SK-N-SH treated with all-trans-retinoic acid at 6 μM for 48 hours (cell line): ENCODE results near the gene MTFR1L.
A peak's percentile ranks its signal among the peaks of the same experiment; 100 is the strongest.

Experiments used
- ATAC-seq: fragments of 200-7000 bp; cut with Tn5 transposase; 3 replicates; pipeline ENCODE4 v1.9.1; 2020; ENCODE audit warnings: mild to moderate bottlenecking, moderate library complexity
- ARNTL ChIP-seq: fragments of 450-650 bp; formaldehyde crosslinking; IDR thresholded peaks from 2 replicates; pipeline ENCODE4 v1.5.0; 2020; ENCODE audit warnings: low read depth, mild to moderate bottlenecking, moderate library complexity, borderline replicate concordance
- BACH2 ChIP-seq: fragments of 250-450 bp; sonication (Bioruptor Pico); IDR thresholded peaks from 2 replicates; pipeline ENCODE4 v1.9.0; 2021; ENCODE audit warnings: mild to moderate bottlenecking, borderline replicate concordance
- CREB5 ChIP-seq: fragments of 250-450 bp; sonication (Bioruptor Pico); IDR thresholded peaks from 2 replicates; pipeline ENCODE4 v1.5.1; 2020; ENCODE audit warnings: low read depth, mild to moderate bottlenecking, moderate library complexity
- OSR1 ChIP-seq: fragments of 250-450 bp; sonication (Bioruptor Pico); IDR thresholded peaks from 2 replicates; pipeline ENCODE4 v1.8.0; 2022; ENCODE audit warnings: moderate library complexity, mild to moderate bottlenecking, inconsistent platforms
- PATZ1 ChIP-seq: fragments of 250-450 bp; sonication (Bioruptor Pico); IDR thresholded peaks from 2 replicates; pipeline ENCODE4 v1.8.0; 2020; ENCODE audit warnings: mild to moderate bottlenecking, moderate library complexity, borderline replicate concordance
- PPARA ChIP-seq: fragments of 250-450 bp; sonication (Bioruptor Pico); IDR thresholded peaks from 2 replicates; pipeline ENCODE4 v1.5.0; 2020; ENCODE audit warnings: mild to moderate bottlenecking, borderline replicate concordance
- RARB ChIP-seq: fragments of 250-450 bp; sonication (Bioruptor Pico); IDR thresholded peaks from 2 replicates; pipeline ENCODE4 v1.8.0; 2021; ENCODE audit warnings: mild to moderate bottlenecking, moderate library complexity
- SNAI2 ChIP-seq: fragments of 250-450 bp; sonication (Bioruptor Pico); IDR thresholded peaks from 2 replicates; pipeline ENCODE4 v1.5.0; 2020; ENCODE audit warnings: mild to moderate bottlenecking, moderate library complexity
- TCF4 ChIP-seq: fragments of 250-450 bp; sonication (Bioruptor Pico); IDR thresholded peaks from 2 replicates; pipeline ENCODE4 v1.8.0; 2021; ENCODE audit warnings: mild to moderate bottlenecking, moderate library complexity, borderline replicate concordance
- TOX ChIP-seq: fragments of 250-450 bp; sonication (Bioruptor Pico); IDR thresholded peaks from 2 replicates; pipeline ENCODE4 v1.8.0; 2021; ENCODE audit warnings: mild to moderate bottlenecking, moderate library complexity, borderline replicate concordance
- ZC3H10 ChIP-seq: fragments of 250-450 bp; sonication (Bioruptor Pico); IDR thresholded peaks from 2 replicates; pipeline ENCODE4 v1.5.1; 2021; ENCODE audit warnings: mild to moderate bottlenecking, moderate library complexity
- ZFP30 ChIP-seq: fragments of 450-650 bp; formaldehyde crosslinking; IDR thresholded peaks from 2 replicates; pipeline ENCODE4 v1.5.0; 2022; ENCODE audit warnings: mild to moderate bottlenecking, moderate library complexity
- ZNF565 ChIP-seq: fragments of 450-650 bp; formaldehyde crosslinking; conservative IDR thresholded peaks from 2 replicates; pipeline ENCODE4 v1.5.0; 2020; ENCODE audit warnings: low read depth, mild to moderate bottlenecking, moderate library complexity
- ZNF70 ChIP-seq: fragments of 450-650 bp; formaldehyde crosslinking; IDR thresholded peaks from 2 replicates; pipeline ENCODE4 v1.5.0; 2020; ENCODE audit warnings: mild to moderate bottlenecking, moderate library complexity
- TF ChIP-seq, protein P1 (sequence below): fragments of 250-450 bp; sonication (Bioruptor Pico); IDR thresholded peaks from 2 replicates; pipeline ENCODE4 v1.5.1; 2021; ENCODE audit warnings: mild to moderate bottlenecking, moderate library complexity
- TF ChIP-seq, protein P2 (sequence below): fragments of 250-450 bp; sonication (Bioruptor Pico); IDR thresholded peaks from 2 replicates; pipeline ENCODE4 v1.5.0; 2020; ENCODE audit warnings: mild to moderate bottlenecking, moderate library complexity
- TF ChIP-seq, protein P3 (sequence below): fragments of 250-450 bp; sonication (Bioruptor Pico); IDR thresholded peaks from 2 replicates; pipeline ENCODE4 v1.8.0; 2021; ENCODE audit warnings: low read depth, mild to moderate bottlenecking, moderate library complexity, borderline replicate concordance

MTFR1L gene

DNA sequence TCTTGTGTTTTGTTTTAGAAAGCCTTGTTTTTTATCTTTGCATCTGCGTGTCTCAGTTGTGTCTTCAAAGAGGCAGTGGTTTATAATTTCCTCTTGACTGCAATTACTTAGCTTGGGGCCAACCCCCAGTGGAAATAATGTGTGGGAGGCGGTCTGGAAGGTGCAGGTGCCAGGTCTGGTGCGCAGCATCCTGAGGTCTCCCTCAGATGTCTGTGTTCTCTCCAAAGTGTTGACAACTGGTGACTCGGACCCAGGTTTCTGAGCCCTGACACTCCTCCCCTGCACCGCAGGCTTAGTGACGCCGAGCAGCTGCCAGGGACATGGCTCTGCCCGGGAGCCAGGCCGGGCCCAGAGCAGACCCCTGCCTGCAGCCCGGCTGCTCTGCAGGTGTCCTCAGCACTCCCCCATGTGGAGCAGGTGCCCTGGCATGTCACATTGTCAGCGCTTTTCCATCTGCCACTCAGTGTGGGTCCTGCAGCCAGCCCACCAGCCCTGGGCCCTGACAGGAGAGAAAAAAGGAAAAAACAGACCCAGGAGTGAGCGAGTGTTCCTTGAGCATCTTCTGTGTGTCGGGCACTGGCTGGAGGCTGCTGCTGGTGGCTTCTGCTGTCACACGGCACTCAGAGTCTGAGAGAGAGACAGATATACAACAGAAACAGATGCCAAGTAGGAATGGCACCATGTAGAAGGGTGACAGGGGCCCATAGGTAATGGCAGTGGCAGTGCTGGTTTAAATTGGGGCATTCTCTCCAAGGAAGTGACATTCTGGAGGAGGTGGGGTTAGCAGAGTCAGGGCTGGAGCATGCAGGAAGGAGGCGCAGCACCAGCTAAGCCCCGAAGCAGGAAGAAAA, 44.6 kb upstream of the MTFR1L start:
- ATAC-seq: peak; percentile 39
- TF ChIP-seq, protein P1, sequence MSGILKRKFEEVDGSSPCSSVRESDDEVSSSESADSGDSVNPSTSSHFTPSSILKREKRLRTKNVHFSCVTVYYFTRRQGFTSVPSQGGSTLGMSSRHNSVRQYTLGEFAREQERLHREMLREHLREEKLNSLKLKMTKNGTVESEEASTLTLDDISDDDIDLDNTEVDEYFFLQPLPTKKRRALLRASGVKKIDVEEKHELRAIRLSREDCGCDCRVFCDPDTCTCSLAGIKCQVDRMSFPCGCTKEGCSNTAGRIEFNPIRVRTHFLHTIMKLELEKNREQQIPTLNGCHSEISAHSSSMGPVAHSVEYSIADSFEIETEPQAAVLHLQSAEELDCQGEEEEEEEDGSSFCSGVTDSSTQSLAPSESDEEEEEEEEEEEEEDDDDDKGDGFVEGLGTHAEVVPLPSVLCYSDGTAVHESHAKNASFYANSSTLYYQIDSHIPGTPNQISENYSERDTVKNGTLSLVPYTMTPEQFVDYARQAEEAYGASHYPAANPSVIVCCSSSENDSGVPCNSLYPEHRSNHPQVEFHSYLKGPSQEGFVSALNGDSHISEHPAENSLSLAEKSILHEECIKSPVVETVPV (CRISPR knock-in tag): no peak
- no peak for TF ChIP-seq PATZ1 (CRISPR knock-in tag)
- TF ChIP-seq, protein P2, sequence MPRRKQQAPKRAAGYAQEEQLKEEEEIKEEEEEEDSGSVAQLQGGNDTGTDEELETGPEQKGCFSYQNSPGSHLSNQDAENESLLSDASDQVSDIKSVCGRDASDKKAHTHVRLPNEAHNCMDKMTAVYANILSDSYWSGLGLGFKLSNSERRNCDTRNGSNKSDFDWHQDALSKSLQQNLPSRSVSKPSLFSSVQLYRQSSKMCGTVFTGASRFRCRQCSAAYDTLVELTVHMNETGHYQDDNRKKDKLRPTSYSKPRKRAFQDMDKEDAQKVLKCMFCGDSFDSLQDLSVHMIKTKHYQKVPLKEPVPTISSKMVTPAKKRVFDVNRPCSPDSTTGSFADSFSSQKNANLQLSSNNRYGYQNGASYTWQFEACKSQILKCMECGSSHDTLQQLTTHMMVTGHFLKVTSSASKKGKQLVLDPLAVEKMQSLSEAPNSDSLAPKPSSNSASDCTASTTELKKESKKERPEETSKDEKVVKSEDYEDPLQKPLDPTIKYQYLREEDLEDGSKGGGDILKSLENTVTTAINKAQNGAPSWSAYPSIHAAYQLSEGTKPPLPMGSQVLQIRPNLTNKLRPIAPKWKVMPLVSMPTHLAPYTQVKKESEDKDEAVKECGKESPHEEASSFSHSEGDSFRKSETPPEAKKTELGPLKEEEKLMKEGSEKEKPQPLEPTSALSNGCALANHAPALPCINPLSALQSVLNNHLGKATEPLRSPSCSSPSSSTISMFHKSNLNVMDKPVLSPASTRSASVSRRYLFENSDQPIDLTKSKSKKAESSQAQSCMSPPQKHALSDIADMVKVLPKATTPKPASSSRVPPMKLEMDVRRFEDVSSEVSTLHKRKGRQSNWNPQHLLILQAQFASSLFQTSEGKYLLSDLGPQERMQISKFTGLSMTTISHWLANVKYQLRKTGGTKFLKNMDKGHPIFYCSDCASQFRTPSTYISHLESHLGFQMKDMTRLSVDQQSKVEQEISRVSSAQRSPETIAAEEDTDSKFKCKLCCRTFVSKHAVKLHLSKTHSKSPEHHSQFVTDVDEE: no peak
- TF ChIP-seq TCF4 (CRISPR knock-in tag): peak; percentile 34
- TF ChIP-seq RARB (CRISPR knock-in tag): no peak
- TF ChIP-seq PPARA (CRISPR knock-in tag): no peak
- no peak for TF ChIP-seq ZNF70

GRCh38 chr1:25779388-25779787, 40.4 kb upstream of the MTFR1L start:
- no peak for ATAC-seq
- TF ChIP-seq SNAI2 (CRISPR knock-in tag) (no peak), ARNTL (CRISPR knock-in tag) (no peak), PATZ1 (CRISPR knock-in tag) (no peak), BACH2 (no peak)

DNA sequence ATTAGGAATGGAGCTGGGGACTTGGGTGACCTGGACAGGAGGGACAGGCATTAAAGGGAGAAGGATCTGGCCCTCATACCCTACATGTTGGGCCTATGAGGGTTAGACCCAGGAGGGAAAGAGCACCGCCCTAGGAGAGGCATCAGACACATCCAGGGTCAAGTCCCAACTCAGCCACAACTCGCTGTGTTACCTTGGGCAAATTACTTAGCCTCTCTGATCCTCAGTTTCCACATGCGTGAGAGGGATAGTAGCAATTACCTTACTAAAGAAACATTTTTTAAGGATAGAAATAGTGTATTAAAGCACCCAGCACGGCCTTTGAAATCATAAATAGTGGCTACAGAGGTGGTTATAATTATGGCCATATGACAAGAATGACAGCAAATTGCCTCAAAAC, 39.9 kb upstream of the MTFR1L start:
- no peak for ATAC-seq
- TF ChIP-seq CREB5 (CRISPR knock-in tag): no peak

GRCh38 chr1:25780318-25781129, 39.2 kb upstream of the MTFR1L start:
- no peak for ATAC-seq
- no peak for TF ChIP-seq OSR1 (CRISPR knock-in tag)
- TF ChIP-seq, protein P3, sequence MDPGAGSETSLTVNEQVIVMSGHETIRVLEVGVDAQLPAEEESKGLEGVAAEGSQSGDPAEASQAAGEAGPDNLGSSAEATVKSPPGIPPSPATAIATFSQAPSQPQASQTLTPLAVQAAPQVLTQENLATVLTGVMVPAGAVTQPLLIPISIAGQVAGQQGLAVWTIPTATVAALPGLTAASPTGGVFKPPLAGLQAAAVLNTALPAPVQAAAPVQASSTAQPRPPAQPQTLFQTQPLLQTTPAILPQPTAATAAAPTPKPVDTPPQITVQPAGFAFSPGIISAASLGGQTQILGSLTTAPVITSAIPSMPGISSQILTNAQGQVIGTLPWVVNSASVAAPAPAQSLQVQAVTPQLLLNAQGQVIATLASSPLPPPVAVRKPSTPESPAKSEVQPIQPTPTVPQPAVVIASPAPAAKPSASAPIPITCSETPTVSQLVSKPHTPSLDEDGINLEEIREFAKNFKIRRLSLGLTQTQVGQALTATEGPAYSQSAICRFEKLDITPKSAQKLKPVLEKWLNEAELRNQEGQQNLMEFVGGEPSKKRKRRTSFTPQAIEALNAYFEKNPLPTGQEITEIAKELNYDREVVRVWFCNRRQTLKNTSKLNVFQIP: no peak
- no peak for TF ChIP-seq RARB (CRISPR knock-in tag)
- TF ChIP-seq SNAI2 (CRISPR knock-in tag): no peak
- TF ChIP-seq TOX (CRISPR knock-in tag): no peak
- TF ChIP-seq, protein P1 (CRISPR knock-in tag): no peak
- no peak for TF ChIP-seq BACH2
- no peak for TF ChIP-seq PATZ1 (CRISPR knock-in tag)
- no peak for TF ChIP-seq ZC3H10
- TF ChIP-seq TCF4 (CRISPR knock-in tag): no peak
- TF ChIP-seq ZFP30: no peak
- TF ChIP-seq ZNF565 (CRISPR knock-in tag): no peak
